HCT116 (cell line): Measurements from ENCODE around the gene RHOD. TPM values are rescaled to one million over a fixed set of nuclear protein-coding genes. Genes with fewer than 3 reads are reported as not detected.

ENCODE experiments used
- ATAC-seq: fragments of 200-7000 bp; cut with Tn5 transposase; 2 replicates; pipeline ENCODE4 v1.9.1; 2020; ENCODE audit warnings: mild to moderate bottlenecking, moderate library complexity
- BruUV-seq: library from RNA; stranded (reverse); fragments of 400-500 nt; replicated peaks from 2 replicates; lab custom pipeline; 2021; lab: Mats Ljungman, UMichigan
- CTCF ChIA-PET: fragments of 300-600 bp; sonication (Branson Sonifier 250); formaldehyde crosslinking; loops from one replicate; lab custom pipeline; 2021; ENCODE audit warnings: antibody characterized with exemption; lab: Charles Lee
- POLR2A ChIA-PET: fragments of 300-600, 350-600 bp; sonication (Branson Sonifier 250); formaldehyde crosslinking; loops from one replicate; lab custom pipeline; 2021; ENCODE audit warnings: antibody characterized with exemption; lab: Charles Lee
- RAD21 ChIA-PET, 2 experiments: fragments of 300-600 bp; sonication (Branson Sonifier 250); formaldehyde crosslinking; loops; one replicate each; lab custom pipeline; 2023; ENCODE audit warnings: low total read pairs in 2 of 2; ENCODE audit not compliant: uncharacterized antibody in 2 of 2, unreplicated experiment in 2 of 2, low non-redundant PET in 1 of 2; lab: Charles Lee
- DNase-seq: peaks from one replicate; pipeline ENCODE4 v3.0.0-alpha.2; 2010; ENCODE audit warnings: low read depth, low spot score
- H2AFZ ChIP-seq: fragments of 200-600 bp; shearing (Covaris generic), sonication (generic); 2 replicates; pipeline ENCODE4 v1.6.1; 2017; ENCODE audit warnings: low read depth, mixed run types, mixed read lengths, antibody characterized with exemption, low read length; ENCODE audit not compliant: poor library complexity, severe bottlenecking
- H3K27ac ChIP-seq: 2 replicates; pipeline ENCODE4 v1.5.1; 2012; ENCODE audit warnings: low read depth, low read length
- H3K27me3 ChIP-seq: fragments of 200-600 bp; sonication (generic); 2 replicates; pipeline ENCODE4 v1.6.1; 2016; ENCODE audit warnings: mixed run types, low read length, mixed read lengths; ENCODE audit not compliant: insufficient read depth
- H3K36me3 ChIP-seq, 2 experiments: fragments of 200-500 bp in 1 of 2; fragments of 200-600 bp in 1 of 2; sonication (Bioruptor generic) in 1 of 2; sonication (generic) in 1 of 2; 2 replicates each; pipeline versions ENCODE4 v1.5.1 to v1.6.1; 2014 to 2016; ENCODE audit warnings: low read length in 2 of 2, inconsistent platforms in 1 of 2, mixed read lengths in 1 of 2, mixed run types in 1 of 2; ENCODE audit not compliant: insufficient read depth in 2 of 2, control insufficient read depth in 1 of 2
- H3K4me1 ChIP-seq, 2 experiments: fragments of 200-600 bp in 1 of 2; sonication (generic) in 1 of 2; 2 replicates each; pipeline versions ENCODE4 v1.5.1 to v1.6.1; 2012 to 2017; ENCODE audit warnings: low read length in 2 of 2, inconsistent platforms in 1 of 2, mild to moderate bottlenecking in 1 of 2, mixed read lengths in 1 of 2, mixed run types in 1 of 2, moderate library complexity in 1 of 2; ENCODE audit not compliant: insufficient read depth in 2 of 2, control insufficient read depth in 1 of 2
- H3K4me2 ChIP-seq: fragments of 200-600 bp; sonication (generic); 2 replicates; pipeline ENCODE4 v1.6.1; 2017; ENCODE audit warnings: mixed run types, low read length, mixed read lengths
- H3K4me3 ChIP-seq, 2 experiments: fragments of 200-600 bp in 1 of 2; sonication (generic) in 1 of 2; replicated peaks in 1 of 2; 2 replicates each; pipeline ENCODE4 v1.5.1; 2011 to 2016; ENCODE audit warnings: low read length in 2 of 2, control low read depth in 1 of 2, low read depth in 1 of 2, mild to moderate bottlenecking in 1 of 2, mixed read lengths in 1 of 2, mixed run types in 1 of 2
- H3K79me2 ChIP-seq: fragments of 200-600 bp; sonication (generic); 2 replicates; pipeline ENCODE4 v1.6.1; 2017; ENCODE audit warnings: mild to moderate bottlenecking, mixed run types, low read length, moderate library complexity, mixed read lengths; ENCODE audit not compliant: insufficient read depth
- H3K9ac ChIP-seq: fragments of 200-600 bp; sonication (generic); 2 replicates; pipeline ENCODE4 v1.6.1; 2016; ENCODE audit warnings: low read length, mixed read lengths
- H3K9me2 ChIP-seq: fragments of 200-600 bp; sonication (generic), shearing (Covaris generic); 2 replicates; pipeline ENCODE4 v1.6.1; 2017; ENCODE audit warnings: mixed run types, mild to moderate bottlenecking, moderate library complexity; ENCODE audit not compliant: insufficient read depth
- H3K9me3 ChIP-seq, 2 experiments: fragments of 200-500 bp in 1 of 2; fragments of 200-600 bp in 1 of 2; sonication (Bioruptor generic) in 1 of 2; sonication (generic) in 1 of 2; 2 replicates each; pipeline ENCODE4 v1.6.1; 2014 to 2017; ENCODE audit warnings: low read length in 2 of 2, mixed read lengths in 2 of 2, inconsistent platforms in 1 of 2, low read depth in 1 of 2, mild to moderate bottlenecking in 1 of 2, mixed run types in 1 of 2, moderate library complexity in 1 of 2; ENCODE audit not compliant: control insufficient read depth in 1 of 2, insufficient read depth in 1 of 2
- H4K20me1 ChIP-seq: fragments of 200-600 bp; sonication (generic), shearing (Covaris generic); 2 replicates; pipeline ENCODE4 v1.6.1; 2017; ENCODE audit warnings: mixed run types, mild to moderate bottlenecking, moderate library complexity; ENCODE audit not compliant: insufficient read depth
- CBX3 ChIP-seq: IDR thresholded peaks from 2 replicates; pipeline ENCODE4 v1.6.1; 2012; ENCODE audit warnings: low read depth
- CEBPB ChIP-seq: IDR thresholded peaks from 2 replicates; pipeline ENCODE4 v1.6.1; 2012; ENCODE audit warnings: low read depth
- EGR1 ChIP-seq: IDR thresholded peaks from 2 replicates; pipeline ENCODE4 v1.6.1; 2012; ENCODE audit warnings: low read depth
- ELF1 ChIP-seq: IDR thresholded peaks from 2 replicates; pipeline ENCODE4 v1.6.1; 2012; ENCODE audit warnings: low read depth, borderline replicate concordance
- EZH2 ChIP-seq: fragments of 200-600 bp; sonication (generic); IDR thresholded peaks from 2 replicates; pipeline ENCODE4 v1.6.1; 2017; ENCODE audit warnings: antibody characterized with exemption, mixed run types
- FOSL1 ChIP-seq: IDR thresholded peaks from 2 replicates; pipeline ENCODE4 v1.6.1; 2012; ENCODE audit warnings: low read depth
- JUND ChIP-seq: IDR thresholded peaks from 2 replicates; pipeline ENCODE4 v1.6.1; 2012
- MAX ChIP-seq: IDR thresholded peaks from 2 replicates; pipeline ENCODE4 v1.6.1; 2012
- POLR2AphosphoS5 ChIP-seq: IDR thresholded peaks from 2 replicates; pipeline ENCODE4 v1.6.1; 2011; ENCODE audit warnings: mild to moderate bottlenecking, low read depth, low read length, moderate library complexity
- REST ChIP-seq: IDR thresholded peaks from 2 replicates; pipeline ENCODE4 v1.6.1; 2012; ENCODE audit warnings: low read depth
- SRF ChIP-seq: IDR thresholded peaks from 2 replicates; pipeline ENCODE4 v1.6.1; 2012; ENCODE audit warnings: low read depth
- TCF7L2 ChIP-seq: IDR thresholded peaks from 2 replicates; pipeline ENCODE4 v1.7.0; 2011; ENCODE audit warnings: borderline replicate concordance, inconsistent platforms; ENCODE audit not compliant: insufficient read depth, insufficient read length; ENCODE audit errors: extremely low read depth
- YY1 ChIP-seq: IDR thresholded peaks from 2 replicates; pipeline ENCODE4 v1.6.1; 2011; ENCODE audit warnings: low read length, low read depth, moderate library complexity, mild to moderate bottlenecking; ENCODE audit not compliant: insufficient replicate concordance; ENCODE audit errors: extremely low read depth
- ZFX ChIP-seq: fragments of 450-650 bp; IDR thresholded peaks from 2 replicates; pipeline ENCODE4 v1.6.1; 2017
- ZNF274 ChIP-seq: fragments of 200-500 bp; sonication (Bioruptor generic); IDR thresholded peaks from 2 replicates; pipeline ENCODE4 v1.6.1; 2014; ENCODE audit warnings: mild to moderate bottlenecking, low read depth, low read length, inconsistent platforms
- intact Hi-C: fragments of 100-400 bp; cut with micrococcal nuclease; formaldehyde crosslinking; loops from 2 replicates; pipeline ENCODE4 v1.10.0; 2022
- total RNA-seq: library from RNA; stranded (reverse); gene quantifications from one replicate; pipeline ENCODE4 v1.2.1, GENCODE V29; 2021; ENCODE audit not compliant: unreplicated experiment

RHOD gene
- total RNA-seq, 1 experiment from 2014 or later: 42.0 TPM

- TF ChIP-seq REST: no peak
- no peak for TF ChIP-seq CEBPB
- TF ChIP-seq TCF7L2: no peak
These were observed 16.5 kb upstream of the RHOD start (continued) for GRCh38 chr11:67040147-67040546.

GRCh38 chr11:67041602-67042001, 15.0 kb upstream of the RHOD start:
- ATAC-seq: no peak
- no peaks in the 10 kb centered on the region for H3K79me2 ChIP-seq
- RAD21 ChIA-PET: no interaction called here

More at GRCh38 chr11:67041602-67042001, 15.0 kb upstream of the RHOD start:
- no peaks in the 10 kb centered on the region for H3K36me3 ChIP-seq
- no peaks in the 10 kb centered on the region for H3K9me3 ChIP-seq
- TF ChIP-seq ZFX (no peak), CBX3 (no peak), FOSL1 (no peak), JUND (no peak), MAX (no peak), EZH2 (no peak), POLR2AphosphoS5 (no peak), ZNF274 (no peak), ELF1 (no peak), EGR1 (no peak), SRF (no peak), YY1 (no peak), CEBPB (no peak)
- no peak overlapping the region for H3K4me2 ChIP-seq
- H3K4me3 ChIP-seq: no peak overlapping the region
- no peak overlapping the region for H2AFZ ChIP-seq
- H4K20me1 ChIP-seq: no peaks in the 10 kb centered on the region
- BruUV-seq: no TSS peak
- H3K27me3 ChIP-seq: no peaks in the 10 kb centered on the region
- peaks cover 0 to 18% of the 10 kb centered on the region in 2 experiments; a peak in 2 of 4 replicates for H3K4me1 ChIP-seq
- no peak overlapping the region for H3K9ac ChIP-seq
- CTCF ChIA-PET: interaction anchor here (1.3 kb wide), 1 partner anchor 20 kb away, joined by 4 read pairs; the partner anchor contains the start of gene SYT12
- no peak overlapping the region for H3K27ac ChIP-seq
- intact Hi-C loops: no loop called here
- no peak for DNase-seq
- POLR2A ChIA-PET: no interaction called here
- H3K9me2 ChIP-seq: no peaks in the 10 kb centered on the region
